Cerebellar nuclear complex (tissue), 1 donor: ENCODE results near the gene ADGRD1.
"Not testable (repeated sequence)": the region's sequence is repeated elsewhere in the genome, so short reads cannot be mapped to it uniquely, and the experiment has no call there.

Experiments used
- DNase-seq, 2 experiments: peaks; one replicate each; lab custom pipeline; 2025; lab: John Stamatoyannopoulos, UW

Gene ADGRD1

GRCh38 chr12:130987151-130987931 lies 33.6 kb downstream of the ADGRD1 start:
- no peak for DNase-seq

GRCh38 chr12:130988261-130988660 lies 34.6 kb downstream of the ADGRD1 start:
- DNase-seq: no peak

DNA sequence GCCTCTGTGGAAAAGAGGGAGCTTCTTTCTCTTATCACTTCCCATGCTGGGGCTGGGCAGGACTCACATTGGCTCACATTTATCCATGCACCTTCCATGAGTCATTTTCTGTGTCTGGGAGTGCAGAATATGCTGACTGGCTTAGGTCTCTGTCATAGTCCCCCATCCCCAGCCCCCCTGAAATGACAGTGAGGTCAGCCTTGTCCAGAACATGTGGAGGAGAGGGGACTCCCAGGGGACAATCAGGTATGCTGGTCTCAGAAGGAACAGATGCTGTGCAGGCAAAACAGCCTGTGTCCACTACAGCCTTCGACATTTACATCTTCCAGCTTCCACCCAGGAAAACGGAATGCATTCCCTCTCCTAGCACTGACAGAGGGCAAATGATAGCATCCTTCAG lies 35.0 kb downstream of the ADGRD1 start:
- DNase-seq: no peak

- no peak for DNase-seq
Observed at GRCh38 chr12:130989391-130989790, 35.7 kb downstream of the ADGRD1 start.

DNA sequence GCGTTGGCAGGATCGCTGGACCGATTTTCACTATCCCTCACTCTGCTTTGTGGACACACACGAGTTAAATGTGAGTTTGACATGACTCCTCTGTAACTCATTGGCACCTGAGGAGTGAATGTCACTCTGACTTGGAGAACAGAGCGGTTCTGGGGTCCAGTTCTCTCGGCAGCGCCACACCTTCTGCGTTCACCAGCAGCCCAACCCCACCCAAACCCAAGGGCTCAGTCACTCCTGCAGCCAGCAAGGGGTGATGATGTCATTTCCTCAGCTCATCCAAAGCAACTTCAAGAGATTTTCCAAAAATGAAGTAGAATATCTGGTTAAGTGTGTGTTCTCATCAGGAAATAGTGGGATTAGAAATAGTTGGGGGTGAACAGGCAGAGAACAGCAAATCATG lies 36.3 kb downstream of the ADGRD1 start:
- DNase-seq: no peak

DNA sequence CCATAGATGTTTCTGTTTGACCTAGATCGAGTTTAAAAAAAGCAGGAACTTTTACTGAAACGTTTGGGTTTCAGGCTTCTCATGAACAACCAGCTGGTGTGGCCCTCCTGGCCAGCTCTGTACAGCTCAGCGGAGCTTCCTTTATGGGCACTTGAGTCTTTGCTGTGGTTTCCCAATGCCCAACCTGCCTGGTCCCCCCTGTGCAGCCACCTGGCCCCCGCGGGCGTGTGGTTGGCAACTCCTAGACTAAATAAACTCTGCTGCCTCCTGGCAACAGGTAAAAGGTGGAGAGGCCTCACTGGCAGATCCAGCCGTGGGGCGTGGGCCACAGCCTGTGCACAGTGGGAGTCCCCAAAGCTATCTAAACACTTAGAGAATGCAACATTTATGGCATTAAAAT lies 38.7 kb downstream of the ADGRD1 start:
- DNase-seq: no peak

DNA sequence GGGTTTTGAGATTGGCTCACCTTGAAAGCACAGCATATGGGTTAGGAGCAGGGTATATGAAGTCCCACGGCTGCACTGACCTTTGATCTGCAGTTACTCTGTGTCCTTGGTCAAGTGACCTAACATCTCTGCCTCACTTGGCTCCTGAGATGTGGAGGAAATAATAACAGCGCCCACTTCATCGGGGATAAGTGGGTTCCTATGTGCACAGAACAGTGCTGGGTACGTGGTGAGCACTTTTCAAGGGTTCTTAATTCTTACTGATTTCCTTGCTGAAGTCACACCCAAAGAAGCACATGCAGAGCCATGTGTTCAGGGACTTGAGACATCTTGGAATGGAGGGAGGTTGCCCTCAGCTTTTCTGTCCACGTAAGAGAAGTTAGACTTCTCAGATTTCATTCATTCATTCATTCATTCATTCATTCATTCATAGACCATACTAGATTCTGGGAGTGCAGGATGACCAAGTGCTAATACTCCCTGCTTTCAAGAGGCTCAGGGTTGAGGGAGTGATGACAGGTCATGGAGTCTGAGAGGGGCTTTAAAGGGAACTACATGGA lies 39.4 kb downstream of the ADGRD1 start:
- no peak for DNase-seq

DNA sequence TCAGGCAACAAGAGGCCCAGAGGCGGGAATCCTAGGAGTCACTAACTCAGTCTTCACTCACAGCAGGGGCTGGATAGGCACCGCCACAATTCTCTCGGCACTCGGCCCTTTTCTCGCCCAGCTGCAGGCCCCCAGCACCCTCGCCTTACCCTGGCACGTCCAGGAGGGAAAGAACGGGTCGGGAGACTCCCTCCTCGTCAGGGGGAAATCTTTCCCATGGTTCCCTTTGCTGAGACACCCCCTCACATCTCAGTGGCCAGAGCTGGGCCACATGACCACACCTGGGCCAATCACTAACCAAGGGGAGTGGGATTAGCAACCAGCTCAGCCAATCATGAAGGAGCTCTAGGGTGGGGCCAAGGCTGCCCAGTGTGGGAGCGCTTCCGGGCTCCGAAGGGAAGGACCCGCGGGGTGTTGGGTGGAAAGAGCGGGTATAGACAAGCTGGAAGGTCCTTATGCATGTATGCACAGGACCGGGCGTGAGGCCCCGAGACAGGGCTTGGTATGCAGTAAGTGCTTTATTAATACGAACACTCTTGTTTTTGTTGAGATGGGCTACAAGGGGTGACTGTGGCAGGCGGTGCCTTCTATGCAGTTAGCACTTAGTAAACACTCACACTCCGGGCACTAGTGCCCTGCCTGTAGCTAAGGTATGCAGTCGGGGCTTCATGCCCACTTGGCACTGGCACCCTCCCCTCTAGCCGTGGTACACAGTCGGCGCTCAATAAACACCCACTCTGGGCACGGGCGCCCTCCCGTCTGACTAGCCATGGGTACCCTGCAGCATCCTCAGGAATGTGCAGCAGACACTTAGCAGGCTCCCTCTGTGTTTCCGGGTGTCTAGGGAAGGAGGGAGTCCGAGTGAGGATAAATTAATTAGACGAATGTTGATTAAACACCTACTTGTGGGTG lies 40.3 kb downstream of the ADGRD1 start:
- DNase-seq: no peak

DNA sequence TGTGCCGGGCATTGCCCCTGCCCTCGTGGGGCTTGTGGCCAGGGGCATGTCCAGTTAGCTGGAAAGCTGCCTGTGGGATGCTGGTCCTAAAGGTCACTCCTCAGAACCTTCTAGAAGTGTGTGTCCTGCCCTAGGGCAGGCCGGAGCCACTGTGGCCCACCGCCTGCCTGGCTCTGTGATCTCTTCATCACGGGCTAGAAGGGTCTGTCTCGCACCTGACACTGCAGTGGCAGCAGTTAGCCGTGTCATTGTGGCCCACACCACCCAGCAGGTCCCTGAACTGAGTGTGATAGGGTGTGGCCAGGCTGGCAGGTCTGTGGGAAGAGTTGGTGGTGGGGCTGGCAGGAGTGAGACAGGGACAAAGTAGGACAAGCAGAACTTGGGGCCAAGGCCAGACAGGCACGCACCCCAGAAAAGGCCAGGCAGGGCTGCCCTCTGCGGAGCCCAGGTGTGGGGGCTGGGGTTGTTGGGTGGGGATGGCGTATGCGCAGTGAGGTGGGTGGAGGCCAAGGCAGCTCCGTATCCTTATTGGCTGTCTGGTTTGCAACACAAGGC lies 41.2 kb downstream of the ADGRD1 start:
- no peak for DNase-seq

GRCh38 chr12:130995386-130995969 lies 41.8 kb downstream of the ADGRD1 start:
- not testable (repeated sequence) for DNase-seq

- DNase-seq: no peak
Observed at GRCh38 chr12:130998136-130998535, 44.4 kb downstream of the ADGRD1 start.

DNA sequence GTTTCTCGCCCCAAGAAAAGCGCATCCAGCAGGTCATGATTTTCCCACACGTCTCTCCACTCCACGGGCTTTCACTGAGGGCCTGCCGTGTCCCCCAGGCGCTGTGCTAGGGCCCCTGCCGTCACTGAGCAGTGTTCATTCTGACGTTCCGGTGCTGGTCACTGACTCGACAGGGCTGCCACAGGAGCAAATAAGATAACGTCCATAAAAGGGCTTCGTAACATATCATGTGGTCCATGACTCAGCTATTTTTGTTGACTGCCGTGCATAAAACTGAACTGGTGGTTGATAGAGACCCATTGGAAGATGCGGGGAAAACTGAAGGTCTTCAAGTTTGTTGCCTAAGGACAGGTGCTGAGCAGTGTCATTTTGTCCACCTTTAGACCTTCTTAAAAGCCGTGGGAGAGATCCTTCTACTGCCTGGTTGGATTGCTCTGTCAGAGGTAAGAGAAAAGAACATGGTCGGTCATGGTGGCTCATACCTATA lies 46.3 kb downstream of the ADGRD1 start:
- DNase-seq: no peak

DNA sequence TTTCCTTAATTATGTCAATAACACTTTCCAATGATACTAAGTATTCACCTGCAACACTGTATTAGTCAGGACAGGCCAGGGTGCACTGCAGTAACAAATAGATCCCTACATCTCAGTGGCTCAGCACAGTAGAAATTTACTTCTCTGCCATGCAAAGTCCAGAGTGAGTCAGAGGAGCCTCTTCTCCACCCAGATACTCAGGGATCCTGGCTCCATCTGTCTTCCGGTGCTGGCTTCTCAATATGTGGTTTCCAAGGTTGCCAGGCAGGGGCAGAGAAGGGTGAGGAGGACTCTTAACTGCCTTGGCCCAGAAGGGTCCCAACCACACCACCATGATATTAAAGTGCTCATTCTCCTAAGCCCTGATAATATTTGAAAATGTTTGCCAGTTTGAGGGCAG lies 47.8 kb downstream of the ADGRD1 start:
- DNase-seq: no peak

DNA sequence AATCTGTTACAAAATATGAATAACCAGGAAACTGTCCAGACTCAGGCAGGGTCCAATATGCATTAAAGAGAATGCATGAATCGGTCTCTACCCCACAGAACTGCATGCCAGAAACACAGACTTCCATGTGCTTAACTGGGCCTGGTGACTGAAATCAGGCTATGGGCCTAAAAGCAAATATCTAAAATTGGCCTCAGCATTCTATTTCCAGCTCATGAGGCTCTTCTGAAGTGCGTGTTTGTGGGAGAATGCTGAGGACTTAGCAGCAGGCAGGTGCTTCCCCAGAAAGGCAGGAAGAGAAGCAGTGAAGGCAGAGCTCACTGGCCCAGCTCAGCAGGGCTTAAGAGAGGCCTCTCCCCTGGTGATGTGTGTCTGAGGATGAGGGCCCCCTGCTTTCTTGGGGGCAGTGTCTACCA lies 48.5 kb downstream of the ADGRD1 start:
- DNase-seq: no peak

DNA sequence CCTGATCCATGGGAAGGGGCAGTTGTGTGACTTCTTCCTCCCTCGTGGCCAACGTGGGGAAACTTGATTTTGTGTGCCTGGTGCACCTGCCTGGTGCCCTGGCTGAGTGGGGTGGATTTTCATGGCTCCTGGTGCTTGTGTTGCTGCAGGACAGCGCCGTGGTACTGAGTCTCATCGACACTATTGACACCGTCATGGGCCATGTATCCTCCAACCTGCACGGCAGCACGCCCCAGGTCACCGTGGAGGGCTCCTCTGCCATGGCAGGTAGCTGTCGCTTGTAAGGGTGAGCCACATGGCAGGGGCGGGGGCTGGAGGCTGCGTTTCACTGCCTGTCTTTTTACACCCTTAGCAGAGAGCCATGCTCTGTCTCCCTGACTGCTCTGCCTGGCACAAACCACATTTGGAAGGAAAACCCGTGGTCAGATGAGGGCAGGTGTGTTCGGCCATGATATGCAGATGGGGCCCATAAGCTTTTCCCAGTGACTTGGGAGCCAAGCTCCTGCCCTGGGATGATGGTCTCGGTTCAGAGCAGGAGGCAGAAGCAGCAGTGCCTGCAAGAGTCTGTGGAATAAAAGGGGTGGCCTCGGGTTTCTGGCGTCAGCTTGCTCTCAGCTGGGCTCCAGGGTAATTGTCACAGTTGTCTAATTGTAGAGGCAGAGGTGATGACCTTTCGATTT lies 49.5 kb downstream of the ADGRD1 start:
- DNase-seq: no peak

- DNase-seq: no peak
Observed at GRCh38 chr12:131003716-131004045, 50.0 kb downstream of the ADGRD1 start.

- no peak for DNase-seq
Observed at GRCh38 chr12:131004166-131004565, 50.5 kb downstream of the ADGRD1 start.

DNA sequence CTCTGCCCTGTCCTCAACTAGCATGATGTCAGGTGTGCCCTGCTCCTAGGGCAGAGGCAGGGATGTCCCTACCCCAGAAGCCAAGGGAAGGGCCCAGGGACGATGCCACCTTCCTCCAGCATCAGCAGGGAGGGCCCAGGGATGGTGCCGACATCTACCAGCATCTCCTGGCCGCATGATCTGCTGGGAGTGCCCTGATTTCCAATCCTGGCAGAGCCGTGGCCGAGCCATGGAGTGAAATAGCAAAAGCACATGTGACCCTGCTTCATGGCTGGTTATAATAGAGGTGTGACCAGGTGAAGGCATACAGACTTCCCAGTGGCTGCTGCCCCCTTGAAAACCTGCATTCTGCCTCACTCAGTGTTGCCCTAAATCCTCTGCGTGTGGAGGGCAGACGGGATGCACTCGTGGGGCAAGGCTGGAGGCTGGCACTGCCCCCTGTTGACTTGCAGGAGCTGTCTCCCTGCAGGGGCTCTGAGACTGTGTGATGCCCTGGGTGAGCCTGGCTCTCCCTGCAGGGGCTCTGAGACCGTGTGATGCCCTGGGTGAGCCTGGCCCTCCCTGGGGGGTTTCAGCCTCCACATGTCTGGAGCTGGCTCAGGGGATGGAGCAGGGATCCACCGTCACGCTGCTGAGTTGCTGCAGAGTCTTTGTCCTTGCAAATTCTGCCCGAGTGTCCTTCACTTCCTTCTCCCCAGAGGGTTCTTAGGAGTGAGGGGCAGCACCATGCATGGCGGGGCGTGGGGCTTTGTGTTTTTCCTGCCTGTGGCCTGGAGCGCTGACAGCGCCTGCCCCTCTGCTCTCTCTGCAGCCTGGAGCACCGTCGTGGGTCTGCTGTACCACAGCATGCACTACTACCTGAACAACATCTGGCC lies 51.7 kb downstream of the ADGRD1 start:
- DNase-seq: no peak

DNA sequence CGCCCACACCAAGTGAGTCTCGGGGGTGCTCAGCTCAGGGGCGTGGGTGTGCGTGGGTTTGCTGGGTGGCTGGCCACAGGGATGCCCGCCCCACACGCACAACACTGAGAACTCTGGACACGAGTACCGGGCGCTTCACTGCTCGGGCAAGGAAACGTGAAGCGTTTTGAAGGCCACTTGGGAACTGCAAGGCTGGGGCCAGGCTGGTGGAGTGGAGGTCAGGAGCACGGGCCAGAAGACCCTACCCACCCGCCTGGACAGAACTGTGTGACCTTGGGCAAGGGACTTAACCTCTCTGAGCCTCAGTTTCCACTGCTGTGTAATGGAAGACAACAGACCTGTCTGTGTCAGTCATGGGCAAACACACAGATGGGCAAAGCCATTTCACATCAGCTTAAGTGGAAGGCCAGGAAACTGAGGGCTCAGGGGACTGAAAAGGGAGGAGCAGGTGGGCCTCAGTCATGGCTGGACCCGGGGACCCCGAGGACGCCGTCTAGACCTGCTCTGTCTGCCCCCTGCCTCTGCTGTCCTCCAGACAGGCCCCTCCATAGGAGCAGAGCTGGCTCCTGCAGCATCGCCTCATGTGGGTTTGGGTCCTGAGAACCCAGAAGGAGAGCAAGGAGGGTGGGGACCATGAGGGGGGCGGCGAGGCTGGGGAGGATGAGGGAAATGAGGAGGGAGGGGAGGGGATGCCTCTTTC lies 52.5 kb downstream of the ADGRD1 start:
- DNase-seq: no peak
